Measurements from ENCODE around the gene CCN6. TPM values are rescaled to one million over a fixed set of nuclear protein-coding genes. Genes with fewer than 3 reads are reported as not detected.
"Not testable (repeated sequence)": the region's sequence is repeated elsewhere in the genome, so short reads cannot be mapped to it uniquely, and the experiment has no call there.

CCN6 gene
- total RNA-seq, 1 donor from 2014 or later = not detected

GRCh38 chr6:112049026-112049799, 4.7 kb upstream of the CCN6 start:
- intact Hi-C loops (cut with micrococcal nuclease) = loop anchor here (10.0 kb wide), 1 partner anchor 1064 kb away; the partner anchor contains the start of gene RPF2

DNA sequence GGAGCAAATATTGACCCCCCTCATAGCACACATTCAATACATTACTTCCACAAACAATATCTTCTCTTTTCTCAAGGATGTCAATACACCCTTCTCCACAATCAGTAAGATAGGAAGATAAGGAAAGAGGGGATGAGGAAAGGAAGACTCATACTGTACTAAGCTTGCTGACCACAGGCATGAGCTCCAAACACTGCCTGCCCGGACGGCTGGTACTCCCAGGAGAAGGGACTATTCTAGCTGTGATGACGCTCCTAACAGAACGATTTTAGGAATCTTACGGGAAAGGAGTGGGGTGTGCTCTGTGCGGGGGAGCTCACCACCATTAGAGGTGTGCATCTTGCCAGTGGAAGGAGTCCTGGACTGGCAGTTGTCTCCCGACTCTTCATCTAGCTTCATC, 3.9 kb upstream of the CCN6 start:
- intact Hi-C loops (cut with micrococcal nuclease) = loop anchor here (2.0 to 10.0 kb wide), 2 partner anchors 31 to 1065 kb away; partner anchors contain the start of gene RPF2

DNA sequence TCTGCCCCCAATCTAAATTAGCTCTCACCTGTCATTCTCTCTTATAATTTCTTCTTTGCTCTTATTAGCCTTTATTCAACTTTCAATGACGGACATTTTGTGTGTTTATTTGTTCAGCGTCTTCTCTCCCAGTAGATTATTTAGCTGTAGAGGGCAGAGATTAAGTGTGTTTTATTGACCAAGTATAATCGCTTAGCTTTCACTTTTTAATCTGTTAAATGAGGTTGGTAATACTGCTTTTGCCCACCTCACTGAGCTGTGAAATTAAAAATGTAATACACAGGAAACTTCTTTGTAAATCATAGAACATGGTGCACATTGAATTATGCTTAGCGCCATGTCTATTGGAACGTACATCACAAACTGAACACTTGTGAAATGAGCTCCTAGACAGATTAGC, 3.5 kb upstream of the CCN6 start:
- intact Hi-C loops (cut with micrococcal nuclease) = loop anchor here (2.0 kb wide), 1 partner anchor 30 kb away; no protein-coding TSS in a partner anchor

- intact Hi-C loops (cut with micrococcal nuclease) = loop anchor here (2.0 kb wide), 1 partner anchor 30 kb away; no protein-coding TSS in a partner anchor
Observed at GRCh38 chr6:112051251-112051740, 2.6 kb upstream of the CCN6 start.

GRCh38 chr6:112054555-112055190, 769 bp downstream of the CCN6 start:
- intact Hi-C loops (cut with micrococcal nuclease) = no loop called here

- intact Hi-C loops (cut with micrococcal nuclease) = no loop called here
Observed at GRCh38 chr6:112058243-112059032, 4.5 kb downstream of the CCN6 start.

- intact Hi-C loops (cut with micrococcal nuclease) = no loop called here
Observed at GRCh38 chr6:112061605-112062004, 7.7 kb downstream of the CCN6 start.

- intact Hi-C loops (cut with micrococcal nuclease) = no loop called here
Observed at GRCh38 chr6:112062966-112063365, 9.1 kb downstream of the CCN6 start.

GRCh38 chr6:112065426-112065986, 11.6 kb downstream of the CCN6 start:
- intact Hi-C loops (cut with micrococcal nuclease) = loop anchor here (5.0 kb wide), 1 partner anchor 97 kb away; no protein-coding TSS in a partner anchor

DNA sequence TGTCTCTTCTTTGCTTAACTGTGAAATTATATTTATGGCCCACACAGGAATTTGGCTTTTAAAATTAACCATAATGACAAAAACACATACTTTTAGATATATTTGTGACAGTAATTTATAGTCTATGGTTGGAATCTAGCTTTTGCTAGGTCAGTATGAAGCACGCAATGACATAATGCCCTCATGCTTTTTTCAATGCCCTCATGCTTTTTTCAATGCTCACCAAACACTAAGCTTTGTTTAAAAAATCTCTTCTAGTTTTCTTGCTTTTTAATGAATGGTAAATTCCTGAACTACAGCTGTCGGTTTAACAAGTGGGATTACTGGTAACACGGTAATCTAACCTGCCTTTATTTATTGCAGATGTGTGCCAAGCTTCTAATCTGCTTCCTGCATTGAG, 12.7 kb downstream of the CCN6 start:
- intact Hi-C loops (cut with micrococcal nuclease) = loop anchor here (5.0 kb wide), 1 partner anchor 96 kb away; no protein-coding TSS in a partner anchor

- intact Hi-C loops (cut with micrococcal nuclease) = loop anchor here (2.0 to 10.0 kb wide), 2 partner anchors 31 to 1397 kb away; no protein-coding TSS in a partner anchor
Observed at GRCh38 chr6:112081569-112081968, 27.7 kb downstream of the CCN6 start.

DNA sequence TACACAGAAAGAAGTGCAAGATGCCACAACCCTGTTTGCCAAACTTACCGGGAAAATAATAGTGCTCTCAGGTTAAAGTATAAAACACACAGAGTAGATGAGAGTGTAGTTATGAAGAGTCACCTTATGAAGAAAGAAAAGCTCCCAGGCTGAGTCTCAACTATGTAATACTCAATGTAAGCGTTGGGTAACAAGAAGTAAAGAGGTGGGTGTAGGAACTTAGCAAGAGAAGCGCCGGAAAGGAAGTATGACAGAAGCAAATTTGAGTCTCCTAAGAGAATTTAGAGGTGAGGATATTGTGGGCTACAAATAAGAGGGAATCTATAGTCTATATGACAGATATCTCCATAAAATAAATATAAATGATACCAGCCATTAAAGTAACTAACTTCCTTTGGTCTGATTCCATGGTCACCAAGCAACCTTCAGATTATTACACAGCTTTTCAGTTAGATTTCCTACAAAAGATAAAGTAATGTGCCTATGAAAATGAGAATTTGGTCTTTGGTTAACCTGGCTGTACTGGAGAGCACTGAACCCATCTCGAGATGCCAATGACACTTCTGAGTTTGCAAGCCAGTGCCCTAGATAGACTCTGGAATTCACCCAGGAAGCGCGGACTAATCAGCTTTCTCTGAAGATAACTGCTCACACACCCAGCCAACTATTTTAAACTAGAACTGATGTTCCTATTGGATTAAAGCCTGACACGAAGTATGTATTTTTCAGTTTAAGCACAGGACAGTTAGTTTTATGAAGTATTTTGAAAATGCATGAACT, 31.6 kb downstream of the CCN6 start:
- intact Hi-C loops (cut with micrococcal nuclease) = loop anchor here (1.0 to 10.0 kb wide), 11 partner anchors 201 to 1903 kb away; partner anchors contain the start of genes CDC40, CDK19, GTF3C6 and HDAC2

DNA sequence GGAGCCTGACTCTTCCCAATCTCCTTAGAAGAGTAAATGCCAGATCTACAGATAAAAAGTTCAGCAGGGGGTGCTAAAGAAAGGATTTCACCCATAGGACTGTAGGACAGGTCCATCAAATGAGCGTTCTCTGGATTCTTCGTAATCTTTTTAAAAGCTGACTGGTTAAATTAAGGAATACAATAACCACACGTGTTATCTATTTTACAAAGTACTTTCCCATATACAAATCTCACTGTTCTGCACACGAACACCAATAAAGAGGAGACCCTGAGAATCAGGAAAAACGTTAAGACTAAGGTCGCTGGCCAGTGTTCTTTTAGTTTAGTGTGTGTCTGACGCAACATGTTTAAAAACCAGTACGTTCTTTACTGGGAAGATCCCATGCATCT, 32.8 kb downstream of the CCN6 start:
- intact Hi-C loops (cut with micrococcal nuclease) = loop anchor here (1.0 to 10.0 kb wide), 20 partner anchors 43 to 1904 kb away; partner anchors contain the start of genes AMD1, CDC40, CDK19 and FYN

- intact Hi-C loops (cut with micrococcal nuclease) = loop anchor here (1.0 to 10.0 kb wide), 19 partner anchors 44 to 1905 kb away; partner anchors contain the start of genes AMD1, CDC40, CDK19 and FYN
Observed at GRCh38 chr6:112087136-112087911, 33.4 kb downstream of the CCN6 start, which contains the start of the genes FAM229B and TUBE1. Gene FAM229B, plus strand, starts transcription at chr6:112087591. Its CDS starts 11,693 bp downstream, at chr6:112099284. Gene TUBE1, minus strand, starts transcription at chr6:112087482. Its CDS starts 48 bp downstream, at chr6:112087434.

- intact Hi-C loops (cut with micrococcal nuclease) = loop anchor here (1.0 to 10.0 kb wide), 19 partner anchors 45 to 1906 kb away; partner anchors contain the start of genes AMD1, CDC40, CDK19 and FYN
Observed at GRCh38 chr6:112087916-112088315, 34.0 kb downstream of the CCN6 start.

- intact Hi-C loops (cut with micrococcal nuclease) = no loop called here
Observed at GRCh38 chr6:112096901-112097300, 43.0 kb downstream of the CCN6 start.

DNA sequence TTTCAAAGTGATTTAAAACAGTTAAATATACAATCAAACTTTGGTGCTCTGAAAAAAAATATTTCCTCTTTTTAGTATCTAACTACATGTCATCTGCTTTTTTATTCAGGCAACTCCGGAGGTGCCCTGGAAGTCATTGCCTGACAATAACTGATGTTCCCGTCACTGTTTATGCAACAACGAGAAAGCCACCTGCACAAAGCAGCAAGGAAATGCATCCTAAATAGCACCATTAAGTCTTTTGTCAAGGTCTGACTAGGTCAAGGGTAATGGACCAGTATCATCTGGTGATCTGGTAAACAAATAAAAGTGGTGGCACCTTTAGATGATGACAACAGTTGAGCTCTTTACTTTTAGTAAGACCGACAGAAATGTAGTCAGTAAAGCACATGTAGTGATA, 46.7 kb downstream of the CCN6 start:
- intact Hi-C loops (cut with micrococcal nuclease) = no loop called here

GRCh38 chr6:112106026-112106425, 52.1 kb downstream of the CCN6 start:
- intact Hi-C loops (cut with micrococcal nuclease) = not testable (repeated sequence)

GRCh38 chr6:112106562-112106961, 52.7 kb downstream of the CCN6 start:
- intact Hi-C loops (cut with micrococcal nuclease) = no loop called here
